Activated CD8-positive, alpha-beta memory T cell treated with anti-CD3 and anti-CD28 coated beads for 24 hours (primary cell): ENCODE measurements around the gene ERVFRD-1.

Experiments
- DNase-seq: peaks from one replicate; pipeline ENCODE4 v3.0.0-alpha.2; 2020

ERVFRD-1 gene

GRCh38 chr6:11110921-11111768, at the start of gene ERVFRD-1:
Gene ERVFRD-1 (minus strand): TSS chr6:11111725. CDS start chr6:11105310, 6,415 bp downstream.
- DNase-seq, result no peak

DNA sequence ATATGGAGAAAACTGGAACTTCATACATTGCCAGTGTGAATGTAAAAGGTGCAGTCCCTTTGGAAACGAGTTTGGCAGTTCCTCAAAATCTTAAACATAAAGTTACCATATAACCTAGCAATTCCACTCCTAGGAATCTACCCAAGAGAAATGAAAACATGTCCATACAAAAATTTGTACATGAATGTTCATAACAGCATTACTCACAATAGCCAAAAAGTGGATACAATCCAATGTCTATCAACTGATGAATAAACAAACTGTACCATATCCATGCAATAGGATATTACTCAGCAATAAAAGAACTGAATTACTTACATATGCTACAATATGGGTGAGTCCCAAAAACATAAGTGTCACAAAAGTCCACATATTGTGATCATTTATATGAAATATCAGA, 48.7 kb upstream of the ERVFRD-1 start:
- DNase-seq, result no peak

- DNase-seq, result no peak
These were observed 44.1 kb upstream of the ERVFRD-1 start for GRCh38 chr6:11155589-11155988.

DNA sequence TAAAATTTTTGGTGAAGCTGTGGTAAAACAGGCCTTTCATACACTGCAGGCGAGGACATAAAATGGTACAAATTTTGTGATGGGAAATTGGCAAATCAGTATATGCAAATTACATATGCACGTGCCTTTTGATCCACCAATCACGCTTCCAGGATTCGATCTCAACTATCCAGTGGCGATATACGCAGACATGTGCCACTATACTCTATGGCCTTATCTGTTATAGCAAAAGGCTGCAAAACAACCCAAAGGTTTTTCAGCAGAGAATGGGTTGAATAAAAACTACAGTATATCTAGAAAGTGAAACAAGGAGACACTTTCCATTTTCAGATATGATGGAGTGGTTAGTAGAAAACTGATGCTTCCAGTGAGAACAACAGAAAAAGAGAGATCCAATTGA, 41.9 kb upstream of the ERVFRD-1 start:
- DNase-seq, result no peak

DNA sequence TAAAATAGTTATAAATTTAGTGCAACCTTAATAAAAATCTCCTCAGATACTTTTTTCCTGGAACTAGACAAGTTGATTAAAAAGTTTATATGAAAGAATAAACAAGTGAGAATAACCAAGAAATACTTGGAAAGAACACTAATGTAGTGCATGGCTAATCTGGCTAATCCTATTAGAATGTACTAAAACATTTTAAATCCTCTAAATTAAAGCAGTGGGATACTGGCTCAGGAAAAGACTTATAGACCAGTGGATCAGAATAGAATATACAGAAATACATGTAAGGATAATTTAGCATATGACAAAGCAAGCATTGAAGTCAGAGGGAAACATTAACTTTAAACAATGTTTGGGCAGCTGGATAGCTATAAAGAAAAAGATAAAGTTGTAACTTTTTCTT, 41.1 kb upstream of the ERVFRD-1 start:
- DNase-seq, result no peak

DNA sequence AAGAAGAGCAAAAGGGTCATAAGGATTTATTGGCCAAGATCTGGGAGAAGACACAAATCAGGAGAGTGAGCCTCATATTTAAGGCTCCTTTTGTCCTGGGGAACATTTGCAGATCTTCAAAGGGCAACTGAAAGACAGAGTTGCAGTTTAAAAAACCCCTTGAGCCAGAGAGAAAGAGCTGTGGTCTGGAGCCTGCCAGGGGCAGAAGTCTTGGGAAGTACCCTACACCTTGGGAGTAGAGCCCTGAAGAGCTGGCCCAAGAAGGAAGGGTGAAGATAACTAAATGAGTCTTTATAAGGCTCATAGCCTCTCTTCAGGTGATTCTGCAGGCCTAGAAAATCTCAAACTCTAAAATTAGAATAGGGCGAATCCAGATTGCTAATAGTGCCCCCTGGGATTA, 40.0 kb upstream of the ERVFRD-1 start:
- no peak for DNase-seq

DNA sequence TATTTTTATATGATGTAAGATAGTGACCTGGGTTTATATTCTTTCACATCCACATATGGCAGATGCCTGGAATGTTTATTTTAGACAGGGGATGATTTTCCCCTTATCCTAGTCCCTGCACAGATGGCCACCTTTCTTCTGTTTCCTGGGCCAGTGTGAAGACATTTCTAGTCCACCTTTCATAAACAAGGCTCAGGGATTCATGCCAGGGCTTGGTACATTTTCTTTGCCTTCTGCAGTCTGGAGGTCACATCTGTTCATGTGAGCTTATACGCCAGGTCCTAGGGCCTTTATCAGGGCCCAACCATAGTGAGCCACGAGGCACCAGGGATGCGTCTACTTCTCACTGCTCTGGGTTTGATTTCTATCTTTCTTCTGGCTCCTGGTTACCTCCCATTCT, 38.0 kb upstream of the ERVFRD-1 start:
- no peak for DNase-seq

DNA sequence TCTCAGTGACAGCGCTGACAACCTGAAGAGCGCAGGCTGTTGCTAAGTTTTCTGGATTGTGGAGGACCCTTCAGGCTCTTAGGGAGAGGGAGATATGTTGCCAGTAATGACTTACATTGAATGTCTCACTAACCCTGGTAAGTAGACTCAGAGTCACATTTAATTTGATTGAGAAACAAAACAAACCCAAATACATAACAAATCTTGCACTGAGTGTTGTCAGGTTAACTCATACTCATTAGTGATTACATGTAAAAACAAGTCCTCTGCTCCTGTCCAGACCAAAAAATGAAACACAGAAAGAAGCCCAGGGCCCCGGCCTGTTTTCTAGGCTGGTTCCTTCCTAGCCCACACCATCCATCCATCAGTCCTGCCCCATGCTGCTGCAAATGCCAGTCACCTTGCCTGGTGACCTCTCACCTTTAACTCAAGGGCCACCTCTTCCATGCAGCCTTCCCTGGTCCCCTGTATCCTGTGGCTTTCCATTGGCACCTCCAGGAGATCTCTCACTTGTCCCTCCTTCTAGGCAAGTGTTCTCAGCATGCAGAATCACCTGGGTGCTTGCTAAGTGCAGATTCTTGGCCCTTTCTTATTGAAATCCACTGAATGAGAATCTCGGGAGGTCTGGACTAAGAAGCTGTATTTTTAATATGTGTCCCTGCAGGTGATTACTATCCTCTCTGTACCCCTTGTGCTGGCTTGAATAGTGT, 34.7 kb upstream of the ERVFRD-1 start:
- DNase-seq, result no peak

DNA sequence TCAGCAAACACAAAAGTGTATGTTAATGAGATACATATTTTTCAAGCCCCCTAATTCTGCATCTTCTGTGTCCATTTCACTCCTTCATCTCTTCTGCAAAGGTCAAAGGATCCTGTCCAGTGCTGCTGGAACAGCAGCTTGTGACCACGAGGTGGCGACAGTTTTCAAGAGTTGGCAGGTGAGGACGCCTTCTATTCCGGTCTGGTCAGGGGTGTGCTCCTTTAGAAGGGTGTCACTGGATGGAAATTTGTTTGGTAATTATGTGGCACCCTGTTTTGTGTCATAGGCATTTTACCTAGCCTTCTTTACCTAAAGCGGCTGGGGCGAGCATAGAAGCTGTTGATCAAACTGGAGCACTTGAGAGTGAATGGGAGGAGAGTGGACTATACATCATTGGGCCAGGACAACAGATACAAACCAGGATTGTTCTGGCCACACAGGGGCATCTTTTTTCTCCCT, 32.9 kb upstream of the ERVFRD-1 start:
- peak; percentile 86 for DNase-seq

DNA sequence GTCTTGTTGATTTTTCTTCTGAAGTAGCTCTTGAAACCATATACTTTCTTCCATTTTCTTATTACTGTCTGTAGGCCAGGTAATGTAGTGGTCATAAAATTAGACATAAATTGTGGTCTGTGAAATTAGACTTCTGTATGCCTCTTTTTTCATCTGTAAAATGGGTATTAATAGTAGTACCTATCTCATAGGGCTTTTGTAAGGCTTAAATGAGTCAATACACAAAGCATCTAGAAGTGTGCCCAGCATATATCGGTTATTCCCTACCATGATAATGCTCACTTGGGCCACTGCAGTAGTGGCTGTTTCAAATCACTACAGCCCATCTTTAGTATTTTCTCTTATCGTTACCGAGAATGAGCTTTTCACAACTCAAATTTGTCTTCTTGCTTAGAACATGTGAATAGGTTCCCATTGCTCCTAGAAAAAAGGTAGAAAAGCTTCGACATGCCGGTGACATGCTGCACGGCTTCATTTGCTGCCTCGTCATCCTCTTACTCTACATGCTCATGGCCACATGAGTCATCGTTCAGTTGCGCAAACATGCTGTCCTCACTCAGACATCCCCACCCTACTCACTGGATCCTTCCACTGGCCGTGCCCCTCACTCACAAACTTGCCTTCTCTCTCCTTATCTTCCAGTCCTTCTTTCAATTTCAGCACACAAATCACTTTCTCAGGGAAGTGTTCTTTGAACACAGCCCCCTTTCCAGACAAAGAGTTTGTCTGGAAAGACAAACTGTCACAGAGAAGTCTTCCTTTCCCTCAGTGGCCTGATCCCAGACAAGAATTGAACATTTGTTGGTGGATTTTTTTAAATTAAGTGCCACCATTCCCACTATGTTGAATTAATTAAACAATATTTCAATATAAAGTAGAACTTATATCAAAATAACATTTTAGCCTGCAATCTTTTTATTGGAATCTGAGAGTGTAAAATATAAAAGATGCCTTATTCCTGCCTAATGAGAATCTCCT, 32.2 kb upstream of the ERVFRD-1 start:
- no peak for DNase-seq

GRCh38 chr6:11142296-11143027, 30.9 kb upstream of the ERVFRD-1 start:
- DNase-seq, result no peak

DNA sequence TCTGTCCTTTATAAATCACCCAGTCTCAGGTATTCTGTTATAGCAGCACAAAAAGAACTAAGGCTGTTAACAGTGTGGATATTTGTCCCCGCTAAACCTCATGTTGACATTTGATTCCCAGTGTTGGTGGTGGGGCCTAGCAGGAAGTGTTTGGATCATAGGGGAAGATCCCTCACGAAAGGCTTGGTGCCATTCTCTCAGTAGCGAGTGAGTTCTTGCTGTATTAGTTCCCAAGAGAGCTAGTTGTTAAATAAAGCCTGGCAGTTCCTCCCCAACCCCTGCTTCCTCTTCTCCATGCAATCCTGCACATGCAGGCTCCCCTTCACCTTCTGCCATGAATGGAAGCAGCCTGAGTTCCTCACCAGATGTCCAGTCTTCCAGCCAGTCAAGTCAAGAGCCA, 29.8 kb upstream of the ERVFRD-1 start:
- DNase-seq, result no peak

- no peak for DNase-seq
These were observed 28.5 kb upstream of the ERVFRD-1 start for GRCh38 chr6:11140056-11140455.

DNA sequence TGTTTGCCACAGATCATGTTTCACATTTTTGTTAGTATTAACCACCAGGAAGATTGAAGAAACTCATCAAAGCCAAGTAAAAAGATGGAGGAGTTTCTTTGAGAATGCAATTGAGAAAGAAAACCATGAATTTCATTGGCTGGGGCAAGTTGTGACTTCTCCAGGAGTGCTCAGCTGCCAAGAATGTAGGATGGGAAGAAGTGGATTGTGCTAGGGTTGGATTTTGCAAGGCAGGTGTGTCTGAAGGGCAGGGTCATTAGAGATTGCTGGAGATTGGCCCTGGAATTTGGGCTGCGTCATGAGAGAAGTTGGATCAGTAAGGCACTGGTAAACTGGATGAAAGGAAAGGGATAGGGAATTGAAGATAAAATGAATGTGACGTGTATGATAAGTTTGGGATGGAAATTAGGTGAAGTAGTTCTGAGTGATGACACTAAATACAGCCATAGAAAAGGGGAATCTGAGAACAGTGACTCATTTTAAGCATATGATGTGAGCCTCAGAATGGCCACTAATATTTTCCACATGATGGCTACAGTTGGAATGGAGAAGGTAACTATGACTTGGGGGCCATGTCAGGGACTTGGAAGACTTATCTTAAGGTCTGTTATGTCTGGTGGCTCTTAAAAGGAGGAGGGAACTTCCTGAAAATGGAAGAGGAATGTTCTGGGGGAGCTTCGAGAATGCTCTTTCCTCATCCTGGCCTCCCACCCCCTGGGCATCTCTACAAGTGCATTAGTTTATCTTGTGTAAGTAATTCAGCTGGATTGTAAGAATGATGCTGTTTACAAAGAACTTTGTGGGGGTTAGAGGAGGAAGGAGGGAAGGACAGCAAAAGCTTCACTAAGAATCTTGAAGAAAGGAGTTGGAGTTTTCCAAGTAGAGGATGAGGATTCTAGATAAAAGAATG, 27.8 kb upstream of the ERVFRD-1 start:
- no peak for DNase-seq

DNA sequence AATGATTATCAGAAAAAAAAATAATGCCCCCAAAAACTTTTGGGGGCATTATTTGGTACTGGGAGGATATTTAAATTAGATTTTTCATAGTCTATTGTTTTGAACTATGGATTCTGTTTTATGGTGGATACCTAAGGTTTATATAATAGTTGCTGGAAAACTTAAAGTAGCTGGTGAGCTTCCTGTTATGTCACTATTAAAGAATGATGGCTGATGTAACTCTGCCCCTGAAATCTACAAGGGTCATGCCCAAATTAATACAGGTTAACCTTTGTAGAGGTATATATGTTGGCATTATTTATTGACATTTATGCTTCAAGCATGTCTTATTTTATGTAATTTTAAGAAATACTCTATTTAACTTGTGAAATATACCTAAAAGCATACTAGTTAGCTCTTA, 25.3 kb upstream of the ERVFRD-1 start:
- no peak for DNase-seq

GRCh38 chr6:11133281-11133680, 21.8 kb upstream of the ERVFRD-1 start:
- no peak for DNase-seq

GRCh38 chr6:11132194-11132888, 20.8 kb upstream of the ERVFRD-1 start:
- no peak for DNase-seq

GRCh38 chr6:11130605-11131004, 19.1 kb upstream of the ERVFRD-1 start:
- DNase-seq, result no peak

GRCh38 chr6:11129908-11130565, 18.5 kb upstream of the ERVFRD-1 start:
- no peak for DNase-seq

DNA sequence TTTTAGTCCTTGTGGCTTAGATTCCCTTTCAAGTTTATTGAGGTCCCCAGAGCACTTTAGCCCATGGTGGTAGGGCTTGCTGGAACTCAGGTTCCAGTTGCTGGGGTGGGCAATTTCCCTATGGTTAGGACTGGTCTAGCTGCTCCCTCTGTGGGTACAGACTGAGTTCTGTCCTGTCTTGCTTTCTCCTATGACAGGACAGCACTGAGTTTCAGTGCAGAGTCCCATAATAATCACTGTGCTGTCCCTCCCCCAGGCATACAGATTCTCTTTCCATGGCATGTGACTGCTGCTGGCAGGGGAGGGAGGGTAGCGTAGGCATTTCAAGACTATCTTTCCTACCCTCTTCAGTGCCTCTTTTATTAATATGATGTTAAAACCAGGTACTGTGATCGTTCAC, 17.1 kb upstream of the ERVFRD-1 start:
- no peak for DNase-seq
